ENCODE results near the gene TMEM63A. TPM values are rescaled to one million over a fixed set of nuclear protein-coding genes. Genes with fewer than 3 reads are reported as not detected.
A peak's percentile ranks its signal among the peaks of the same experiment; 100 is the strongest.

Gene TMEM63A
- total and polyA plus RNA-seq, 2 of the 13 experiments (the other 11 are each of a cell fraction or from before 2014, with no cell fraction given) = 23.9 to 53.3 TPM

DNA sequence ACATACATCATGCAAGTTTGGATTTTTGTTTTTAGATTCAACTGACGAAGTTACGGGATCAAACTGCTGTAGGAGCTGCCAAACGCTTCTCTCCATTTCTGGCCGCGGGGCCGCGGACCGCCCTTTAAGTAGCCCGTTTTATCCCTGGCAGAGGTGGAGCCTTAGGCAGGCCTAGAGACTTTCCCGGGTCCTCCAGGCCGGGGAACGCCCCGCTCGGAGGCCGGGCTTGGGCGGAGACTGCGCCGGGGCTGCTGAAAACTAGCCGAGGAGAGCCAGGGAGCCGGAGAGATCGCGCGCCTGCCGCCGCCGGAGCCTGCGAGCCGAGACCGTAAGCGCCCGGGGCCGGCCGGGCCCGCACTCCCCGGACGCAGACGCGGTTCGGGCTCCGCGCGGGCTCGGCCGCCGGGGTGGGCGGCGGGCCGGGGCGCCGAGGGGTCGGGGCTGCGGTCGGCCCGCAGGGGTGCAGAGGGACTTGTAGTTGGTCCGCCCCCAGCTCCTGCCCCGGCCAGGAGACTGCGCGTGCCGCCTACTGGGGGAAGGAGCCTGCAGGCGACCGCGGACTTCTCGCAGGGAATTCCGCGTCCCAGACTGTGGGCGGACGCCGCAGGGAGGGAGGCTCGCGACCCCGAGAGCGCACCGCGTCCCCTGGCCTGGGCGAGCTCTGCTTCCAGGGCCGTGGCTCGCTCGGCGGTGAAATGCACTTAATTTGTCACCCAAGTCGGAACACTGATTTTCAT lies 72.2 kb downstream of the TMEM63A start, which contains the start of gene EPHX1 (continued):
- peak; percentile 34; the same call in 1 of the 2 replicates for TF ChIP-seq ZNF441 (CRISPR knock-in tag; IDR thresholded peaks at IDR 0.05; ENCODE audit: borderline replicate concordance)
- no peak for TF ChIP-seq SOX13 (IDR thresholded peaks at IDR 0.05)
- TF ChIP-seq SOX13 (CRISPR knock-in tag; conservative IDR thresholded peaks at IDR 0.05 in 1 of 2, IDR thresholded peaks at IDR 0.05 in 1 of 2) = 0 out of 4 replicates have a peak, but pooled peaks of 1 of the 2 experiments have one; percentile 2
- TF ChIP-seq, protein P1, sequence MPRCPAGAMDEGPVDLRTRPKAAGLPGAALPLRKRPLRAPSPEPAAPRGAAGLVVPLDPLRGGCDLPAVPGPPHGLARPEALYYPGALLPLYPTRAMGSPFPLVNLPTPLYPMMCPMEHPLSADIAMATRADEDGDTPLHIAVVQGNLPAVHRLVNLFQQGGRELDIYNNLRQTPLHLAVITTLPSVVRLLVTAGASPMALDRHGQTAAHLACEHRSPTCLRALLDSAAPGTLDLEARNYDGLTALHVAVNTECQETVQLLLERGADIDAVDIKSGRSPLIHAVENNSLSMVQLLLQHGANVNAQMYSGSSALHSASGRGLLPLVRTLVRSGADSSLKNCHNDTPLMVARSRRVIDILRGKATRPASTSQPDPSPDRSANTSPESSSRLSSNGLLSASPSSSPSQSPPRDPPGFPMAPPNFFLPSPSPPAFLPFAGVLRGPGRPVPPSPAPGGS (CRISPR knock-in tag; IDR thresholded peaks at IDR 0.05) = 0 out of 2 replicates have a peak, but pooled peaks have one; percentile 33
- TF ChIP-seq, protein P2, sequence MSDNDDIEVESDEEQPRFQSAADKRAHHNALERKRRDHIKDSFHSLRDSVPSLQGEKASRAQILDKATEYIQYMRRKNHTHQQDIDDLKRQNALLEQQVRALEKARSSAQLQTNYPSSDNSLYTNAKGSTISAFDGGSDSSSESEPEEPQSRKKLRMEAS (IDR thresholded peaks at IDR 0.05) = peak; percentile 20; the same call in 1 of the 2 replicates
- peak; percentile 9; the same call in 1 of the 2 replicates for TF ChIP-seq PAX8 (CRISPR knock-in tag; IDR thresholded peaks at IDR 0.05; ENCODE audit: borderline replicate concordance)
- 0 out of 2 replicates have a peak, but pooled peaks have one; percentile 53 for TF ChIP-seq ZNF674 (CRISPR knock-in tag; IDR thresholded peaks at IDR 0.05; ENCODE audit: low read depth)
- 0 out of 2 replicates have a peak, but pooled peaks have one; percentile 11 for TF ChIP-seq ZNF564 (CRISPR knock-in tag; IDR thresholded peaks at IDR 0.05)
- TF ChIP-seq, protein P3, sequence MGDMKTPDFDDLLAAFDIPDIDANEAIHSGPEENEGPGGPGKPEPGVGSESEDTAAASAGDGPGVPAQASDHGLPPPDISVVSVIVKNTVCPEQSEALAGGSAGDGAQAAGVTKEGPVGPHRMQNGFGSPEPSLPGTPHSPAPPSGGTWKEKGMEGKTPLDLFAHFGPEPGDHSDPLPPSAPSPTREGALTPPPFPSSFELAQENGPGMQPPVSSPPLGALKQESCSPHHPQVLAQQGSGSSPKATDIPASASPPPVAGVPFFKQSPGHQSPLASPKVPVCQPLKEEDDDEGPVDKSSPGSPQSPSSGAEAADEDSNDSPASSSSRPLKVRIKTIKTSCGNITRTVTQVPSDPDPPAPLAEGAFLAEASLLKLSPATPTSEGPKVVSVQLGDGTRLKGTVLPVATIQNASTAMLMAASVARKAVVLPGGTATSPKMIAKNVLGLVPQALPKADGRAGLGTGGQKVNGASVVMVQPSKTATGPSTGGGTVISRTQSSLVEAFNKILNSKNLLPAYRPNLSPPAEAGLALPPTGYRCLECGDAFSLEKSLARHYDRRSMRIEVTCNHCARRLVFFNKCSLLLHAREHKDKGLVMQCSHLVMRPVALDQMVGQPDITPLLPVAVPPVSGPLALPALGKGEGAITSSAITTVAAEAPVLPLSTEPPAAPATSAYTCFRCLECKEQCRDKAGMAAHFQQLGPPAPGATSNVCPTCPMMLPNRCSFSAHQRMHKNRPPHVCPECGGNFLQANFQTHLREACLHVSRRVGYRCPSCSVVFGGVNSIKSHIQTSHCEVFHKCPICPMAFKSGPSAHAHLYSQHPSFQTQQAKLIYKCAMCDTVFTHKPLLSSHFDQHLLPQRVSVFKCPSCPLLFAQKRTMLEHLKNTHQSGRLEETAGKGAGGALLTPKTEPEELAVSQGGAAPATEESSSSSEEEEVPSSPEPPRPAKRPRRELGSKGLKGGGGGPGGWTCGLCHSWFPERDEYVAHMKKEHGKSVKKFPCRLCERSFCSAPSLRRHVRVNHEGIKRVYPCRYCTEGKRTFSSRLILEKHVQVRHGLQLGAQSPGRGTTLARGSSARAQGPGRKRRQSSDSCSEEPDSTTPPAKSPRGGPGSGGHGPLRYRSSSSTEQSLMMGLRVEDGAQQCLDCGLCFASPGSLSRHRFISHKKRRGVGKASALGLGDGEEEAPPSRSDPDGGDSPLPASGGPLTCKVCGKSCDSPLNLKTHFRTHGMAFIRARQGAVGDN (CRISPR knock-in tag; IDR thresholded peaks at IDR 0.05) = peak; percentile 59
- TF ChIP-seq ZKSCAN1 (IDR thresholded peaks at IDR 0.05; ENCODE audit: low read length) = no peak
- 0 out of 2 replicates have a peak, but pooled peaks have one; percentile 23 for TF ChIP-seq ERF (CRISPR knock-in tag; IDR thresholded peaks at IDR 0.05)
- TF ChIP-seq, protein P4, sequence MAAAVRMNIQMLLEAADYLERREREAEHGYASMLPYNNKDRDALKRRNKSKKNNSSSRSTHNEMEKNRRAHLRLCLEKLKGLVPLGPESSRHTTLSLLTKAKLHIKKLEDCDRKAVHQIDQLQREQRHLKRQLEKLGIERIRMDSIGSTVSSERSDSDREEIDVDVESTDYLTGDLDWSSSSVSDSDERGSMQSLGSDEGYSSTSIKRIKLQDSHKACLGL (CRISPR knock-in tag; IDR thresholded peaks at IDR 0.05) = peak; percentile 67; the same call in 1 of the 2 replicates
- no peak for TF ChIP-seq SOX6 (IDR thresholded peaks at IDR 0.05)
- TF ChIP-seq SOX6 (CRISPR knock-in tag; IDR thresholded peaks at IDR 0.05) = peak; percentile 48; the same call in 1 of the 2 replicates
- 0 out of 2 replicates have a peak, but pooled peaks have one; percentile 10 for TF ChIP-seq RARA (CRISPR knock-in tag; IDR thresholded peaks at IDR 0.05)
- 0 out of 2 replicates have a peak, but pooled peaks have one; percentile 36 for TF ChIP-seq ZNF224 (CRISPR knock-in tag; IDR thresholded peaks at IDR 0.05)
- TF ChIP-seq, protein P5, sequence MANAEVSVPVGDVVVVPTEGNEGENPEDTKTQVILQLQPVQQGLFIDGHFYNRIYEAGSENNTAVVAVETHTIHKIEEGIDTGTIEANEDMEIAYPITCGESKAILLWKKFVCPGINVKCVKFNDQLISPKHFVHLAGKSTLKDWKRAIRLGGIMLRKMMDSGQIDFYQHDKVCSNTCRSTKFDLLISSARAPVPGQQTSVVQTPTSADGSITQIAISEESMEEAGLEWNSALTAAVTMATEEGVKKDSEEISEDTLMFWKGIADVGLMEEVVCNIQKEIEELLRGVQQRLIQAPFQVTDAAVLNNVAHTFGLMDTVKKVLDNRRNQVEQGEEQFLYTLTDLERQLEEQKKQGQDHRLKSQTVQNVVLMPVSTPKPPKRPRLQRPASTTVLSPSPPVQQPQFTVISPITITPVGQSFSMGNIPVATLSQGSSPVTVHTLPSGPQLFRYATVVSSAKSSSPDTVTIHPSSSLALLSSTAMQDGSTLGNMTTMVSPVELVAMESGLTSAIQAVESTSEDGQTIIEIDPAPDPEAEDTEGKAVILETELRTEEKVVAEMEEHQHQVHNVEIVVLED (CRISPR knock-in tag; IDR thresholded peaks at IDR 0.05; ENCODE audit: borderline replicate concordance) = no peak
- TF ChIP-seq, protein P6, sequence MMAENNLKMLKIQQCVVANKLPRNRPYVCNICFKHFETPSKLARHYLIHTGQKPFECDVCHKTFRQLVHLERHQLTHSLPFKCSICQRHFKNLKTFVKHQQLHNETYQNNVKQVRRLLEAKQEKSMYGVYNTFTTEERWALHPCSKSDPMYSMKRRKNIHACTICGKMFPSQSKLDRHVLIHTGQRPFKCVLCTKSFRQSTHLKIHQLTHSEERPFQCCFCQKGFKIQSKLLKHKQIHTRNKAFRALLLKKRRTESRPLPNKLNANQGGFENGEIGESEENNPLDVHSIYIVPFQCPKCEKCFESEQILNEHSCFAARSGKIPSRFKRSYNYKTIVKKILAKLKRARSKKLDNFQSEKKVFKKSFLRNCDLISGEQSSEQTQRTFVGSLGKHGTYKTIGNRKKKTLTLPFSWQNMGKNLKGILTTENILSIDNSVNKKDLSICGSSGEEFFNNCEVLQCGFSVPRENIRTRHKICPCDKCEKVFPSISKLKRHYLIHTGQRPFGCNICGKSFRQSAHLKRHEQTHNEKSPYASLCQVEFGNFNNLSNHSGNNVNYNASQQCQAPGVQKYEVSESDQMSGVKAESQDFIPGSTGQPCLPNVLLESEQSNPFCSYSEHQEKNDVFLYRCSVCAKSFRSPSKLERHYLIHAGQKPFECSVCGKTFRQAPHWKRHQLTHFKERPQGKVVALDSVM (CRISPR knock-in tag; IDR thresholded peaks at IDR 0.05) = peak; percentile 83; the same call in 1 of the 2 replicates

Measured in HepG2 (cell line).